PC-3 (cell line): Measurements from ENCODE around the gene SPON2.

Experiments used
- EZH2phosphoT487 ChIP-seq: fragments of 300-600 bp; sonication (generic); IDR thresholded peaks from 2 replicates; pipeline ENCODE4 v1.6.1; 2018; ENCODE audit warnings: mild to moderate bottlenecking, antibody characterized with exemption, low read length, borderline replicate concordance
- TF ChIP-seq, protein P1 (sequence below): fragments of 300-600 bp; sonication (generic); conservative IDR thresholded peaks from 2 replicates; pipeline ENCODE4 v1.5.1; 2017; ENCODE audit warnings: antibody characterized with exemption, low read depth, mild to moderate bottlenecking, low read length

DNA sequence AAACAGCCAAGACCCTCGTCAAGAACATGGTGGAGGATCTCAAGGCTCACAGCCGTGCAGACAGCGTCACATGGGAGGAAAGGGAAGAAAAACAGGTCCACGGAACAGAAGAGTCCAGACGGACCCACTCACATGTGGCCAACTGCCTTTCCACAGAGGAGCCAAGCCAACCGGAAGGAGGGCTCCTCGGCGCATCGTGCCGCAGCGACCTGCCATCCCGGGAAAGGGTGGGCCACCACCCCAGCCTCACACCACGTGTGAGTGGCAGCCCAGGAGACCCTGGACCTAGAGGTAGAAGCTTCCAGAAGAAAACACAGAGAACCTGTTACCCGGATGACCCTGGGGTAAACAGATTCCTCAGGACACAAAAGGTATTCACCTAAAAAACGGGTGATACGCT, 48.2 kb upstream of the SPON2 start:
- TF ChIP-seq, protein P1, sequence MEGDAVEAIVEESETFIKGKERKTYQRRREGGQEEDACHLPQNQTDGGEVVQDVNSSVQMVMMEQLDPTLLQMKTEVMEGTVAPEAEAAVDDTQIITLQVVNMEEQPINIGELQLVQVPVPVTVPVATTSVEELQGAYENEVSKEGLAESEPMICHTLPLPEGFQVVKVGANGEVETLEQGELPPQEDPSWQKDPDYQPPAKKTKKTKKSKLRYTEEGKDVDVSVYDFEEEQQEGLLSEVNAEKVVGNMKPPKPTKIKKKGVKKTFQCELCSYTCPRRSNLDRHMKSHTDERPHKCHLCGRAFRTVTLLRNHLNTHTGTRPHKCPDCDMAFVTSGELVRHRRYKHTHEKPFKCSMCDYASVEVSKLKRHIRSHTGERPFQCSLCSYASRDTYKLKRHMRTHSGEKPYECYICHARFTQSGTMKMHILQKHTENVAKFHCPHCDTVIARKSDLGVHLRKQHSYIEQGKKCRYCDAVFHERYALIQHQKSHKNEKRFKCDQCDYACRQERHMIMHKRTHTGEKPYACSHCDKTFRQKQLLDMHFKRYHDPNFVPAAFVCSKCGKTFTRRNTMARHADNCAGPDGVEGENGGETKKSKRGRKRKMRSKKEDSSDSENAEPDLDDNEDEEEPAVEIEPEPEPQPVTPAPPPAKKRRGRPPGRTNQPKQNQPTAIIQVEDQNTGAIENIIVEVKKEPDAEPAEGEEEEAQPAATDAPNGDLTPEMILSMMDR = no peak
- no peak for TF ChIP-seq EZH2phosphoT487
